Activated naive CD8-positive, alpha-beta T cell treated with anti-CD3 and anti-CD28 coated beads, Interleukin-2, amount 50 U/mL, for 16 hours (primary cell): ENCODE measurements around the gene WDR54.

Source experiments
- DNase-seq: peaks from one replicate; pipeline ENCODE4 v3.0.0-alpha.2; 2020; ENCODE audit warnings: low read depth, low spot score

The WDR54 gene

GRCh38 chr2:74421221-74421870 is at the start of gene WDR54, which contains the start of gene C2orf81:
Gene WDR54 (plus strand): TSS chr2:74421730. CDS start chr2:74422154, 424 bp downstream.
Gene C2orf81 (minus strand): TSS chr2:74421619. CDS start chr2:74421560, 59 bp downstream.
- peak; percentile 91 for DNase-seq

GRCh38 chr2:74372674-74373073 is 48.9 kb upstream of the WDR54 start:
- DNase-seq, result no peak

GRCh38 chr2:74373221-74373676 is 48.3 kb upstream of the WDR54 start:
- no peak for DNase-seq

GRCh38 chr2:74373985-74374384 is 47.5 kb upstream of the WDR54 start:
- no peak for DNase-seq

- DNase-seq, result no peak
Observed at GRCh38 chr2:74374509-74375205, 46.9 kb upstream of the WDR54 start.

GRCh38 chr2:74375838-74376237 is 45.7 kb upstream of the WDR54 start:
- DNase-seq, result no peak

- no peak for DNase-seq
Observed at GRCh38 chr2:74378007-74378406, 43.5 kb upstream of the WDR54 start.

- no peak for DNase-seq
Observed at GRCh38 chr2:74379851-74380789, 41.4 kb upstream of the WDR54 start, which contains the start of gene DCTN1. Gene DCTN1 (minus strand): TSS chr2:74380311. CDS start chr2:74380037, 274 bp downstream.

GRCh38 chr2:74381751-74382150 is 39.8 kb upstream of the WDR54 start:
- DNase-seq, result no peak

- DNase-seq, result no peak
Observed at GRCh38 chr2:74383254-74383653, 38.3 kb upstream of the WDR54 start.

- DNase-seq, result no peak
Observed at GRCh38 chr2:74384051-74384450, 37.5 kb upstream of the WDR54 start.

- DNase-seq, result no peak
Observed at GRCh38 chr2:74385396-74385795, 36.1 kb upstream of the WDR54 start.

- DNase-seq, result no peak
Observed at GRCh38 chr2:74387346-74387745, 34.2 kb upstream of the WDR54 start.

GRCh38 chr2:74390606-74391005 is 30.9 kb upstream of the WDR54 start:
- no peak for DNase-seq

- no peak for DNase-seq
Observed at GRCh38 chr2:74391209-74391579, 30.3 kb upstream of the WDR54 start.

- DNase-seq, result peak; percentile 95
Observed at GRCh38 chr2:74391580-74392448, 29.7 kb upstream of the WDR54 start.

GRCh38 chr2:74392449-74392743 is 29.1 kb upstream of the WDR54 start:
- DNase-seq, result no peak

GRCh38 chr2:74393525-74393924 is 28.0 kb upstream of the WDR54 start:
- no peak for DNase-seq

- no peak for DNase-seq
Observed at GRCh38 chr2:74396149-74396548, 25.4 kb upstream of the WDR54 start.

GRCh38 chr2:74399785-74400184 is 21.7 kb upstream of the WDR54 start:
- DNase-seq, result no peak

GRCh38 chr2:74401891-74402290 is 19.6 kb upstream of the WDR54 start:
- DNase-seq, result no peak
